ENCODE results near the gene CCNG1.

DNA sequence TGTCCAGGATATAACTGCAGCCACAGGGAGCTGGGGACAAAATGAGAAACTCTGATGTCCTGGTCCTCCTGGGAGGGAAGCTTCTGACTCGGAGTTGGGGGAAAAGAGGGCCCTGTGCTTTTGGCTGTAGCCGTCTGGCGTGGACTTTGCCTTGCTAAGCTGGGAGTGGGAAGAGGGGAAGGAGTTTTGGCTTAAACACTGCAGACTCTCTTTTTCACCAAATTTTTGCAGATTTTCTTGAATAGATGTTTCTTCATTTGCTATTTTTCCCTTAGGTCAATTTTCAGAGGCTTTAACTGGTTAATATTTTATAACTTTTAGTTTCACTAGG lies 52.3 kb downstream of the CCNG1 start:
- no peak for TF ChIP-seq EZH2 (IDR thresholded peaks at IDR 0.05; ENCODE audit: low read length, unreplicated experiment)
- TF ChIP-seq EZH2phosphoT487 (IDR thresholded peaks at IDR 0.05; ENCODE audit: borderline replicate concordance, low read length) = no peak
- TF ChIP-seq, protein P1, sequence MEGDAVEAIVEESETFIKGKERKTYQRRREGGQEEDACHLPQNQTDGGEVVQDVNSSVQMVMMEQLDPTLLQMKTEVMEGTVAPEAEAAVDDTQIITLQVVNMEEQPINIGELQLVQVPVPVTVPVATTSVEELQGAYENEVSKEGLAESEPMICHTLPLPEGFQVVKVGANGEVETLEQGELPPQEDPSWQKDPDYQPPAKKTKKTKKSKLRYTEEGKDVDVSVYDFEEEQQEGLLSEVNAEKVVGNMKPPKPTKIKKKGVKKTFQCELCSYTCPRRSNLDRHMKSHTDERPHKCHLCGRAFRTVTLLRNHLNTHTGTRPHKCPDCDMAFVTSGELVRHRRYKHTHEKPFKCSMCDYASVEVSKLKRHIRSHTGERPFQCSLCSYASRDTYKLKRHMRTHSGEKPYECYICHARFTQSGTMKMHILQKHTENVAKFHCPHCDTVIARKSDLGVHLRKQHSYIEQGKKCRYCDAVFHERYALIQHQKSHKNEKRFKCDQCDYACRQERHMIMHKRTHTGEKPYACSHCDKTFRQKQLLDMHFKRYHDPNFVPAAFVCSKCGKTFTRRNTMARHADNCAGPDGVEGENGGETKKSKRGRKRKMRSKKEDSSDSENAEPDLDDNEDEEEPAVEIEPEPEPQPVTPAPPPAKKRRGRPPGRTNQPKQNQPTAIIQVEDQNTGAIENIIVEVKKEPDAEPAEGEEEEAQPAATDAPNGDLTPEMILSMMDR (conservative IDR thresholded peaks at IDR 0.05; ENCODE audit: low read depth, low read length) = no peak
